ENCODE data around the gene CABP1.

CABP1 gene

GRCh38 chr12:120710031-120710804, 69.8 kb downstream of the CABP1 start, which contains the start of gene UNC119B:
Gene UNC119B, plus strand, starts transcription at chr12:120710458. Its CDS starts 17 bp downstream, at chr12:120710475.
- Mint-ChIP-seq H3K27me3 (no peaks in the 10 kb centered on the region), H3K36me3 (ENCODE audit: low read depth) (peaks cover 20% of the 10 kb centered on the region), H3K27ac (peak within 1 kb of the TSS; percentile 77), H3K4me1 (peaks cover 29% of the 10 kb centered on the region), H3K4me3 (peak within 1 kb of the TSS; percentile 84), H3K9me3 (no peaks in the 10 kb centered on the region)
- DNase-seq (peak; percentile 79), ATAC-seq (peak; percentile 62)

- Mint-ChIP-seq H3K27ac (peak overlapping the region; percentile 77), H3K36me3 (ENCODE audit: low read depth) (peaks cover 20% of the 10 kb centered on the region), H3K9me3 (no peaks in the 10 kb centered on the region)
Measured at GRCh38 chr12:120710805-120711296, 70.4 kb downstream of the CABP1 start.

GRCh38 chr12:120711411-120711810, 71.0 kb downstream of the CABP1 start:
- no peak for ATAC-seq
- H3K4me3 Mint-ChIP-seq, result peak overlapping the region; percentile 84
- H3K36me3 Mint-ChIP-seq (ENCODE audit: low read depth), result peaks cover 22% of the 10 kb centered on the region

More at GRCh38 chr12:120710805-120711296, 70.4 kb downstream of the CABP1 start:
- Mint-ChIP-seq H3K4me3 (peak overlapping the region; percentile 84), H3K4me1 (peaks cover 29% of the 10 kb centered on the region), H3K27me3 (no peaks in the 10 kb centered on the region)
- DNase-seq (peak; percentile 29), ATAC-seq (peak; percentile 35)

GRCh38 chr12:120712610-120713009, 72.2 kb downstream of the CABP1 start:
- Mint-ChIP-seq H3K9me3 (no peaks in the 10 kb centered on the region), H3K4me3 (no peak overlapping the region), H3K4me1 (peaks cover 29% of the 10 kb centered on the region), H3K27me3 (no peaks in the 10 kb centered on the region), H3K27ac (no peak overlapping the region), H3K36me3 (ENCODE audit: low read depth) (peaks cover 29% of the 10 kb centered on the region)
- no peak for DNase-seq
- ATAC-seq, result no peak

More at GRCh38 chr12:120711411-120711810, 71.0 kb downstream of the CABP1 start:
- peaks cover 29% of the 10 kb centered on the region for H3K4me1 Mint-ChIP-seq
- no peak for DNase-seq
- H3K27ac Mint-ChIP-seq, result peak overlapping the region; percentile 77
- H3K9me3 Mint-ChIP-seq, result no peaks in the 10 kb centered on the region
- no peaks in the 10 kb centered on the region for H3K27me3 Mint-ChIP-seq

- Mint-ChIP-seq H3K36me3 (ENCODE audit: low read depth) (peaks cover 40% of the 10 kb centered on the region), H3K27ac (peak overlapping the region; percentile 12), H3K27me3 (no peaks in the 10 kb centered on the region), H3K9me3 (no peaks in the 10 kb centered on the region), H3K4me1 (peaks cover 39% of the 10 kb centered on the region), H3K4me3 (no peak overlapping the region)
- peak; percentile 72 for ATAC-seq
- DNase-seq, result peak; percentile 76
Measured at GRCh38 chr12:120713861-120714482, 73.5 kb downstream of the CABP1 start.
